Measurements from ENCODE around the gene BIRC3.

DNA sequence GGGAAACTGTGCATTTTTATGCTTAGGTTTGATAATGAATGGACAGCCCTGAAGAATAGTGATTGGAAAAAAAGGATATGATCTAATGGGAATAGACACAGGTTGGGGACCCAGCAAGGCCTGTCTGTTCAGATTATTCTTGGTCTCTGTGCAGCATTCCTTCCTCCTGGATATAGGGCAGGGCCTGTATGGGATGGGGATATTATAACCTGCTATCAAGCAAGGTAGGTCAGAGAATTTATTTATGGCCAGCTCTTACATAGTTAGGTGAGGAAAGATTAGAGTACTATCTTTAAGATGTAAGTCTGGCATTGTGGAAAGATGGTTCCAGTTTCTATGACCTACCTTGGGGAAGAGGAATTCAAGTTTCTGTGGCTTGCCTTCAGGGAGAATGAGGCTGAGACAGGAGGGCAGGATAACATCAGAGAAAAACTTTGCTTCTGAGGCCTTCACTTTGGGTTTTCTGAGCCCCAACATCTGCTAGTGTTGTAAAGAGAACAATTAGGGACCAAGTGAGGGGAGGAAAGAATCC lies 21.3 kb downstream of the BIRC3 start:
- TF ChIP-seq, protein P1, sequence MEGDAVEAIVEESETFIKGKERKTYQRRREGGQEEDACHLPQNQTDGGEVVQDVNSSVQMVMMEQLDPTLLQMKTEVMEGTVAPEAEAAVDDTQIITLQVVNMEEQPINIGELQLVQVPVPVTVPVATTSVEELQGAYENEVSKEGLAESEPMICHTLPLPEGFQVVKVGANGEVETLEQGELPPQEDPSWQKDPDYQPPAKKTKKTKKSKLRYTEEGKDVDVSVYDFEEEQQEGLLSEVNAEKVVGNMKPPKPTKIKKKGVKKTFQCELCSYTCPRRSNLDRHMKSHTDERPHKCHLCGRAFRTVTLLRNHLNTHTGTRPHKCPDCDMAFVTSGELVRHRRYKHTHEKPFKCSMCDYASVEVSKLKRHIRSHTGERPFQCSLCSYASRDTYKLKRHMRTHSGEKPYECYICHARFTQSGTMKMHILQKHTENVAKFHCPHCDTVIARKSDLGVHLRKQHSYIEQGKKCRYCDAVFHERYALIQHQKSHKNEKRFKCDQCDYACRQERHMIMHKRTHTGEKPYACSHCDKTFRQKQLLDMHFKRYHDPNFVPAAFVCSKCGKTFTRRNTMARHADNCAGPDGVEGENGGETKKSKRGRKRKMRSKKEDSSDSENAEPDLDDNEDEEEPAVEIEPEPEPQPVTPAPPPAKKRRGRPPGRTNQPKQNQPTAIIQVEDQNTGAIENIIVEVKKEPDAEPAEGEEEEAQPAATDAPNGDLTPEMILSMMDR (IDR thresholded peaks at IDR 0.05; ENCODE audit: poor library complexity, severe bottlenecking), result no peak
- TF ChIP-seq POLR2AphosphoS5 (IDR thresholded peaks at IDR 0.05) (no peak), EP300 (conservative IDR thresholded peaks at IDR 0.05; ENCODE audit: poor library complexity, severe bottlenecking) (no peak), TAF1 (IDR thresholded peaks at IDR 0.05; ENCODE audit: low read depth) (no peak), MXI1 (conservative IDR thresholded peaks at IDR 0.05; ENCODE audit: poor library complexity, severe bottlenecking) (no peak), SMC3 (conservative IDR thresholded peaks at IDR 0.05; ENCODE audit: poor library complexity) (no peak), REST (IDR thresholded peaks at IDR 0.05; ENCODE audit: borderline replicate concordance) (no peak)

Data from neural cell (in vitro differentiated cells).